HEK293 (cell line): ENCODE measurements around the gene SLC7A6.

ENCODE experiments used
- CTCF ChIA-PET: fragments of 350-600 bp; formaldehyde crosslinking; extraction: SDS; loops from one replicate; lab custom pipeline; 2021; ENCODE audit warnings: antibody characterized with exemption; lab: Yijun Ruan, JAX
- POLR2A ChIA-PET: fragments of 300-600 bp; formaldehyde crosslinking; extraction: SDS; loops from one replicate; lab custom pipeline; 2020; ENCODE audit warnings: antibody characterized with exemption, inconsistent platforms; lab: Yijun Ruan, JAX
- H3K27ac ChIP-seq: fragments of 200-500 bp; sonication (Bioruptor generic); 2 replicates; pipeline ENCODE4 v1.5.1; 2014; ENCODE audit warnings: low read depth, low read length, control low read depth, inconsistent platforms; ENCODE audit errors: extremely low read depth
- H3K36me3 ChIP-seq, 2 experiments: fragments of 200-500 bp in 1 of 2; sonication (Bioruptor generic) in 1 of 2; 1 replicate in 1 of 2; 2 replicates in 1 of 2; pipeline ENCODE4 v1.5.1; 2014 to 2017; ENCODE audit warnings: inconsistent platforms in 2 of 2, low read length in 2 of 2; ENCODE audit not compliant: control insufficient read depth in 2 of 2, insufficient read depth in 1 of 2
- H3K4me1 ChIP-seq: fragments of 200-500 bp; sonication (Bioruptor generic); 2 replicates; pipeline ENCODE4 v1.5.1; 2014; ENCODE audit warnings: mild to moderate bottlenecking, low read length, inconsistent platforms; ENCODE audit not compliant: control insufficient read depth, insufficient read depth
- H3K4me3 ChIP-seq: 2 replicates; pipeline ENCODE4 v1.5.1; 2011; ENCODE audit warnings: low read depth, mild to moderate bottlenecking, control low read depth, low read length, moderate library complexity
- H3K9me3 ChIP-seq: fragments of 200-500 bp; sonication (Bioruptor generic); 2 replicates; pipeline ENCODE4 v1.5.1; 2014; ENCODE audit warnings: low read depth, low read length, inconsistent platforms; ENCODE audit not compliant: control insufficient read depth, insufficient read depth
- FEZF1 ChIP-seq: fragments of 450-650 bp; formaldehyde crosslinking; IDR thresholded peaks from 2 replicates; pipeline ENCODE4 v1.5.1; 2016; ENCODE audit warnings: missing biosample characterization, missing genetic modification characterization
- KLF16 ChIP-seq: fragments of 450-650 bp; formaldehyde crosslinking; IDR thresholded peaks from 2 replicates; pipeline ENCODE4 v1.5.1; 2017; ENCODE audit warnings: missing biosample characterization, missing genetic modification characterization
- OSR2 ChIP-seq: fragments of 450-650 bp; formaldehyde crosslinking; IDR thresholded peaks from 2 replicates; pipeline ENCODE4 v1.5.1; 2016; ENCODE audit warnings: missing biosample characterization, missing genetic modification characterization
- PRDM4 ChIP-seq: fragments of 450-650 bp; formaldehyde crosslinking; IDR thresholded peaks from 2 replicates; pipeline ENCODE4 v1.5.1; 2017; ENCODE audit warnings: missing biosample characterization, missing genetic modification characterization
- SP7 ChIP-seq: fragments of 450-650 bp; formaldehyde crosslinking; IDR thresholded peaks from 2 replicates; pipeline ENCODE4 v1.5.1; 2016; ENCODE audit warnings: missing biosample characterization, missing genetic modification characterization
- TCF7L2 ChIP-seq: IDR thresholded peaks from 2 replicates; pipeline ENCODE4 v1.6.1; 2011; ENCODE audit warnings: low read depth, mild to moderate bottlenecking, inconsistent platforms, low read length, moderate library complexity, borderline replicate concordance
- ZBTB17 ChIP-seq: fragments of 450-650 bp; formaldehyde crosslinking; IDR thresholded peaks from 2 replicates; pipeline ENCODE4 v1.5.1; 2016; ENCODE audit warnings: missing biosample characterization, missing genetic modification characterization
- ZBTB26 ChIP-seq: fragments of 450-650 bp; formaldehyde crosslinking; optimal IDR thresholded peaks from 2 replicates; pipeline ENCODE3; 2016; ENCODE audit warnings: missing biosample characterization, mild to moderate bottlenecking, missing genetic modification characterization
- ZBTB48 ChIP-seq: fragments of 450-650 bp; formaldehyde crosslinking; IDR thresholded peaks from 2 replicates; pipeline ENCODE4 v1.5.1; 2016; ENCODE audit warnings: missing biosample characterization, missing genetic modification characterization
- ZBTB8A ChIP-seq: fragments of 450-650 bp; formaldehyde crosslinking; IDR thresholded peaks from 2 replicates; pipeline ENCODE4 v1.5.1; 2016; ENCODE audit warnings: missing biosample characterization, missing genetic modification characterization
- ZEB2 ChIP-seq: fragments of 450-650 bp; formaldehyde crosslinking; IDR thresholded peaks from 2 replicates; pipeline ENCODE4 v1.5.1; 2016; ENCODE audit warnings: missing biosample characterization, missing genetic modification characterization
- ZIC2 ChIP-seq: fragments of 450-650 bp; formaldehyde crosslinking; IDR thresholded peaks from 2 replicates; pipeline ENCODE4 v1.5.1; 2016; ENCODE audit warnings: missing biosample characterization, missing genetic modification characterization
- ZNF140 ChIP-seq: fragments of 450-650 bp; formaldehyde crosslinking; IDR thresholded peaks from 2 replicates; pipeline ENCODE4 v1.5.1; 2016; ENCODE audit warnings: missing biosample characterization, missing genetic modification characterization
- ZNF18 ChIP-seq: fragments of 450-650 bp; formaldehyde crosslinking; IDR thresholded peaks from 2 replicates; pipeline ENCODE4 v1.5.1; 2016; ENCODE audit warnings: missing biosample characterization, missing genetic modification characterization
- ZNF184 ChIP-seq: fragments of 450-650 bp; IDR thresholded peaks from 2 replicates; pipeline ENCODE4 v1.5.1; 2018; ENCODE audit warnings: missing biosample characterization, mild to moderate bottlenecking, missing genetic modification characterization
- ZNF223 ChIP-seq: fragments of 450-650 bp; formaldehyde crosslinking; IDR thresholded peaks from 2 replicates; pipeline ENCODE4 v1.5.1; 2016; ENCODE audit warnings: missing biosample characterization, missing genetic modification characterization
- ZNF239 ChIP-seq: fragments of 450-650 bp; formaldehyde crosslinking; IDR thresholded peaks from 2 replicates; pipeline ENCODE4 v1.5.1; 2016; ENCODE audit warnings: missing biosample characterization, missing genetic modification characterization
- ZNF366 ChIP-seq: fragments of 450-650 bp; formaldehyde crosslinking; conservative IDR thresholded peaks from 2 replicates; pipeline ENCODE4 v1.5.1; 2016; ENCODE audit warnings: missing biosample characterization, missing genetic modification characterization
- ZNF501 ChIP-seq: fragments of 450-650 bp; formaldehyde crosslinking; IDR thresholded peaks from 2 replicates; pipeline ENCODE4 v1.5.1; 2016; ENCODE audit warnings: missing biosample characterization, missing genetic modification characterization
- ZNF558 ChIP-seq: fragments of 450-650 bp; formaldehyde crosslinking; IDR thresholded peaks from 2 replicates; pipeline ENCODE4 v1.5.1; 2016; ENCODE audit warnings: missing biosample characterization, missing genetic modification characterization
- ZNF600 ChIP-seq: fragments of 450-650 bp; formaldehyde crosslinking; IDR thresholded peaks from 2 replicates; pipeline ENCODE4 v1.5.1; 2016; ENCODE audit warnings: missing biosample characterization, missing genetic modification characterization
- ZNF629 ChIP-seq: fragments of 450-650 bp; formaldehyde crosslinking; IDR thresholded peaks from 2 replicates; pipeline ENCODE4 v1.5.1; 2017; ENCODE audit warnings: missing biosample characterization, missing genetic modification characterization
- ZNF654 ChIP-seq: fragments of 450-650 bp; formaldehyde crosslinking; IDR thresholded peaks from 2 replicates; pipeline ENCODE4 v1.5.1; 2016; ENCODE audit warnings: low read depth, missing biosample characterization, missing genetic modification characterization
- ZNF660 ChIP-seq: fragments of 450-650 bp; IDR thresholded peaks from 2 replicates; pipeline ENCODE4 v1.5.1; 2018; ENCODE audit warnings: missing biosample characterization, mild to moderate bottlenecking, missing genetic modification characterization
- ZNF664 ChIP-seq: fragments of 450-650 bp; formaldehyde crosslinking; IDR thresholded peaks from 2 replicates; pipeline ENCODE4 v1.5.1; 2016; ENCODE audit warnings: missing biosample characterization, missing genetic modification characterization
- ZNF785 ChIP-seq: fragments of 450-650 bp; formaldehyde crosslinking; IDR thresholded peaks from 2 replicates; pipeline ENCODE4 v1.5.1; 2016; ENCODE audit warnings: missing biosample characterization, missing genetic modification characterization
- ZSCAN30 ChIP-seq: fragments of 450-650 bp; IDR thresholded peaks from 2 replicates; pipeline ENCODE4 v1.5.1; 2018; ENCODE audit warnings: missing biosample characterization, mild to moderate bottlenecking, missing genetic modification characterization, moderate library complexity
- ZXDB ChIP-seq: fragments of 450-650 bp; formaldehyde crosslinking; IDR thresholded peaks from 2 replicates; pipeline ENCODE4 v1.5.1; 2016; ENCODE audit warnings: missing biosample characterization, missing genetic modification characterization
- TF ChIP-seq, protein P1 (sequence below): fragments of 450-650 bp; formaldehyde crosslinking; IDR thresholded peaks from 2 replicates; pipeline ENCODE4 v1.5.1; 2017; ENCODE audit warnings: missing biosample characterization, mild to moderate bottlenecking, missing genetic modification characterization, moderate library complexity
- TF ChIP-seq, protein P2 (sequence below): fragments of 450-650 bp; formaldehyde crosslinking; IDR thresholded peaks from 2 replicates; pipeline ENCODE4 v1.5.1; 2016; ENCODE audit warnings: missing biosample characterization, missing genetic modification characterization, low read depth

Gene SLC7A6

DNA sequence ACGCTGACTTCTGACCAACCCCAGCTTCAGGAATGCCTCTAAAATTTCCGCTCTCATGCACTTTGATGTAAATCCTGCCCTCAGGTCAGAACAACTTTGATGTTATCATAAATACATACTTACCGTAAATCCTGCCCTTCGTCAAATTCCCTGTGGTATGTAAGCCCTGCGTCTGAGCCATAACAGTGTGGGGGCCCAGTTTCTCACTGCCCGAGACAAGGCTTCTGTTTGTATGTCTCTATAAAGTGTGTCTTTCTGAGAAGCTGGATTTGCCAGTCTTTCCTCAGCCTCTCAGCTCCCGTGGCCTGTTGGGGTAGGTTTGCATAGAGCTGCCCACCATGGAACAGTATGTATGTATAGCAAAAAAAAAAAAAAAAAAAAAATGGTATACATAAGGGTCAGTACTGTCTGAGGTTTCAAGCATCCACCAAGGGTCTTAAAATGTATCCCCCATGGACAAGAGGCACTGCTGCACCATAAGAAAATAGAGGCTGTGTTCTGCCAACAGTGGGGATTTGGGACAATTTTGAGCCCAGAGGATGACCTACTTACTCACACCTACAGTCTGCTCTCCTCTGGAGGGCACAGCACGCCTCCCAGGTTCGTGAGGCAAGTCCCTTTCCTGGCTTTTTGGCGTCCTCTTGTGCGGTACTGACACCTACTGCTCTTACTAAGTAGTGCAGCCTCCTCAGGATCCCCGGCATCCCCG lies 64.0 kb downstream of the SLC7A6 start:
- POLR2A ChIA-PET = interaction anchor here (0.6 to 3.8 kb wide), 6 partner anchors 17 to 389 kb away, joined by 3 to 39 read pairs (median 6); partner anchors contain the start of genes PRMT7, SLC7A6 and SLC7A6OS
- Histone ChIP-seq H3K27ac (no peak overlapping the region), H3K4me1 (peaks cover 3% of the 10 kb centered on the region; the same call in 1 of the 2 replicates), H3K4me3 (no peak overlapping the region), H3K36me3 (peaks cover 11 to 45% of the 10 kb centered on the region in 2 experiments; a peak in 2 of 3 replicates), H3K9me3 (no peaks in the 10 kb centered on the region)
- CTCF ChIA-PET = interaction anchor here (0.5 to 4.9 kb wide), 32 partner anchors 8 to 508 kb away, joined by 3 to 151 read pairs (median 4); partner anchors contain the start of genes PRMT7, SLC7A6 and SLC7A6OS
- no peak for TF ChIP-seq ZNF501 (tag by site-specific recombination)
- TF ChIP-seq ZIC2 (tag by site-specific recombination) = peak; percentile 64
- TF ChIP-seq KLF16 (tag by site-specific recombination) = no peak
- no peak for TF ChIP-seq ZNF184 (tag by site-specific recombination)
- TF ChIP-seq SP7 (tag by site-specific recombination) = peak; percentile 78
- TF ChIP-seq ZNF664 (tag by site-specific recombination) = no peak
- peak; percentile 47; the same call in 1 of the 2 replicates for TF ChIP-seq ZSCAN30 (tag by site-specific recombination)
- peak; percentile 95 for TF ChIP-seq ZNF654 (tag by site-specific recombination)
- TF ChIP-seq, protein P1, sequence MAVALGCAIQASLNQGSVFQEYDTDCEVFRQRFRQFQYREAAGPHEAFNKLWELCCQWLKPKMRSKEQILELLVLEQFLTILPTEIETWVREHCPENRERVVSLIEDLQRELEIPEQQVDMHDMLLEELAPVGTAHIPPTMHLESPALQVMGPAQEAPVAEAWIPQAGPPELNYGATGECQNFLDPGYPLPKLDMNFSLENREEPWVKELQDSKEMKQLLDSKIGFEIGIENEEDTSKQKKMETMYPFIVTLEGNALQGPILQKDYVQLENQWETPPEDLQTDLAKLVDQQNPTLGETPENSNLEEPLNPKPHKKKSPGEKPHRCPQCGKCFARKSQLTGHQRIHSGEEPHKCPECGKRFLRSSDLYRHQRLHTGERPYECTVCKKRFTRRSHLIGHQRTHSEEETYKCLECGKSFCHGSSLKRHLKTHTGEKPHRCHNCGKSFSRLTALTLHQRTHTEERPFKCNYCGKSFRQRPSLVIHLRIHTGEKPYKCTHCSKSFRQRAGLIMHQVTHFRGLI (tag by site-specific recombination) = no peak
- peak; percentile 85 for TF ChIP-seq TCF7L2
- peak; percentile 91 for TF ChIP-seq ZNF600 (tag by site-specific recombination)
- TF ChIP-seq ZBTB26 (tag by site-specific recombination) = no peak
- TF ChIP-seq FEZF1 (tag by site-specific recombination) = peak; percentile 43; the same call in 1 of the 2 replicates
- TF ChIP-seq ZNF660 (tag by site-specific recombination) = peak; percentile 88
- TF ChIP-seq ZXDB (tag by site-specific recombination) = peak; percentile 39
- TF ChIP-seq ZBTB17 (tag by site-specific recombination) = peak; percentile 74
- TF ChIP-seq ZNF18 (tag by site-specific recombination) = peak; percentile 48; the same call in 1 of the 2 replicates
- TF ChIP-seq, protein P2, sequence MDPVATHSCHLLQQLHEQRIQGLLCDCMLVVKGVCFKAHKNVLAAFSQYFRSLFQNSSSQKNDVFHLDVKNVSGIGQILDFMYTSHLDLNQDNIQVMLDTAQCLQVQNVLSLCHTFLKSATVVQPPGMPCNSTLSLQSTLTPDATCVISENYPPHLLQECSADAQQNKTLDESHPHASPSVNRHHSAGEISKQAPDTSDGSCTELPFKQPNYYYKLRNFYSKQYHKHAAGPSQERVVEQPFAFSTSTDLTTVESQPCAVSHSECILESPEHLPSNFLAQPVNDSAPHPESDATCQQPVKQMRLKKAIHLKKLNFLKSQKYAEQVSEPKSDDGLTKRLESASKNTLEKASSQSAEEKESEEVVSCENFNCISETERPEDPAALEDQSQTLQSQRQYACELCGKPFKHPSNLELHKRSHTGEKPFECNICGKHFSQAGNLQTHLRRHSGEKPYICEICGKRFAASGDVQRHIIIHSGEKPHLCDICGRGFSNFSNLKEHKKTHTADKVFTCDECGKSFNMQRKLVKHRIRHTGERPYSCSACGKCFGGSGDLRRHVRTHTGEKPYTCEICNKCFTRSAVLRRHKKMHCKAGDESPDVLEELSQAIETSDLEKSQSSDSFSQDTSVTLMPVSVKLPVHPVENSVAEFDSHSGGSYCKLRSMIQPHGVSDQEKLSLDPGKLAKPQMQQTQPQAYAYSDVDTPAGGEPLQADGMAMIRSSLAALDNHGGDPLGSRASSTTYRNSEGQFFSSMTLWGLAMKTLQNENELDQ (tag by site-specific recombination) = no peak
- TF ChIP-seq ZNF223 (tag by site-specific recombination) = no peak
- peak; percentile 46; the same call in 1 of the 2 replicates for TF ChIP-seq ZEB2 (tag by site-specific recombination)
- TF ChIP-seq ZNF239 (tag by site-specific recombination) = no peak
- peak; percentile 89 for TF ChIP-seq ZBTB48 (tag by site-specific recombination)
- TF ChIP-seq ZBTB8A (tag by site-specific recombination) = peak; percentile 51; the same call in 1 of the 2 replicates
- peak; percentile 75 for TF ChIP-seq OSR2 (tag by site-specific recombination)
- no peak for TF ChIP-seq ZNF140 (tag by site-specific recombination)
- TF ChIP-seq ZNF558 = no peak
- TF ChIP-seq ZNF785 (tag by site-specific recombination) = no peak
- no peak for TF ChIP-seq ZNF366 (tag by site-specific recombination)
- TF ChIP-seq PRDM4 (tag by site-specific recombination) = 0 out of 2 replicates have a peak, but pooled peaks have one; percentile 16
- no peak for TF ChIP-seq ZNF629 (tag by site-specific recombination)
